Measurements from ENCODE around the gene CCDC102B.

CCDC102B gene

GRCh38 chr18:68800075-68800474 lies 2.2 kb downstream of the CCDC102B start:
- no peaks in the 10 kb centered on the region for H3K27me3 Mint-ChIP-seq (ENCODE audit: low read depth, poor library complexity)
- no peaks in the 10 kb centered on the region for H3K9me3 Mint-ChIP-seq
- TF ChIP-seq CTCF (IDR thresholded peaks at IDR 0.05), result no peak
- H3K4me1 Mint-ChIP-seq, result peaks cover 8% of the 10 kb centered on the region
- H3K4me3 Mint-ChIP-seq, result no peak overlapping the region
- no peak for DNase-seq
- no peaks in the 10 kb centered on the region for H3K36me3 Mint-ChIP-seq (ENCODE audit: low read depth)
- H3K27ac Mint-ChIP-seq, result no peak overlapping the region

- TF ChIP-seq CTCF (IDR thresholded peaks at IDR 0.05), result no peak
- Mint-ChIP-seq H3K9me3 (no peaks in the 10 kb centered on the region), H3K36me3 (ENCODE audit: low read depth) (no peaks in the 10 kb centered on the region), H3K4me3 (no peak overlapping the region), H3K27ac (no peak overlapping the region), H3K4me1 (peaks cover 8% of the 10 kb centered on the region), H3K27me3 (ENCODE audit: low read depth, poor library complexity) (no peaks in the 10 kb centered on the region)
- DNase-seq, result no peak
These were observed 5.5 kb downstream of the CCDC102B start for GRCh38 chr18:68803356-68803755.

- Mint-ChIP-seq H3K9me3 (no peaks in the 10 kb centered on the region), H3K4me3 (no peak overlapping the region), H3K4me1 (no peaks in the 10 kb centered on the region), H3K27ac (no peak overlapping the region), H3K27me3 (ENCODE audit: low read depth, poor library complexity) (no peaks in the 10 kb centered on the region), H3K36me3 (ENCODE audit: low read depth) (no peaks in the 10 kb centered on the region)
- no peak for TF ChIP-seq CTCF (IDR thresholded peaks at IDR 0.05)
- no peak for DNase-seq
These were observed 19.7 kb downstream of the CCDC102B start for GRCh38 chr18:68817584-68817983.

- no peaks in the 10 kb centered on the region for H3K27me3 Mint-ChIP-seq (ENCODE audit: low read depth, poor library complexity)
- H3K36me3 Mint-ChIP-seq (ENCODE audit: low read depth), result no peaks in the 10 kb centered on the region
- no peak overlapping the region for H3K4me3 Mint-ChIP-seq
- H3K27ac Mint-ChIP-seq, result no peak overlapping the region
- TF ChIP-seq CTCF (IDR thresholded peaks at IDR 0.05), result no peak
- H3K9me3 Mint-ChIP-seq, result no peaks in the 10 kb centered on the region
- H3K4me1 Mint-ChIP-seq, result no peaks in the 10 kb centered on the region
- no peak for DNase-seq
These were observed 20.7 kb downstream of the CCDC102B start for GRCh38 chr18:68818584-68818983.

GRCh38 chr18:68822926-68823325 lies 25.0 kb downstream of the CCDC102B start:
- H3K27me3 Mint-ChIP-seq (ENCODE audit: low read depth, poor library complexity), result no peaks in the 10 kb centered on the region
- peak; percentile 6 for TF ChIP-seq CTCF (IDR thresholded peaks at IDR 0.05)
- DNase-seq, result no peak
- H3K4me3 Mint-ChIP-seq, result no peak overlapping the region
- H3K9me3 Mint-ChIP-seq, result no peaks in the 10 kb centered on the region
- H3K36me3 Mint-ChIP-seq (ENCODE audit: low read depth), result no peaks in the 10 kb centered on the region
- H3K4me1 Mint-ChIP-seq, result no peaks in the 10 kb centered on the region
- no peak overlapping the region for H3K27ac Mint-ChIP-seq

- Mint-ChIP-seq H3K4me3 (no peak overlapping the region), H3K4me1 (no peaks in the 10 kb centered on the region), H3K27ac (no peak overlapping the region), H3K27me3 (ENCODE audit: low read depth, poor library complexity) (no peaks in the 10 kb centered on the region), H3K9me3 (no peaks in the 10 kb centered on the region), H3K36me3 (ENCODE audit: low read depth) (no peaks in the 10 kb centered on the region)
- no peak for TF ChIP-seq CTCF (IDR thresholded peaks at IDR 0.05)
- no peak for DNase-seq
These were observed 28.2 kb downstream of the CCDC102B start for GRCh38 chr18:68826121-68826520.

Measured in nephron progenitor cell (in vitro differentiated cells).